PC-9 (cell line): ENCODE measurements around the gene APPL1. TPM values are rescaled to one million over a fixed set of nuclear protein-coding genes. Genes with fewer than 3 reads are reported as not detected.

Experiments used
- BruUV-seq: library from RNA; stranded (reverse); fragments of 400-500 nt; replicated peaks from 2 replicates; lab custom pipeline; 2021; lab: Mats Ljungman, UMichigan
- CTCF ChIA-PET: fragments of 300-600 bp; sonication (Branson Sonifier 250); formaldehyde crosslinking; loops from one replicate; lab custom pipeline; 2022; ENCODE audit warnings: antibody characterized with exemption; lab: Charles Lee
- POLR2A ChIA-PET: fragments of 300-600 bp; sonication (Branson Sonifier 250); formaldehyde crosslinking; loops from one replicate; lab custom pipeline; 2022; ENCODE audit warnings: antibody characterized with exemption; ENCODE audit not compliant: unreplicated experiment; lab: Charles Lee
- DNase-seq, 2 experiments: peaks; one replicate each; pipeline versions ENCODE4 v3.0.0 to v3.0.0-alpha.2; 2015 to 2022; ENCODE audit warnings: mixed read lengths in 1 of 2
- H2AFZ ChIP-seq: fragments of 200-600 bp; sonication (generic); 2 replicates; pipeline ENCODE4 v1.8.1; 2017; ENCODE audit warnings: antibody characterized with exemption
- H3F3A ChIP-seq: fragments of 200-600 bp; sonication (generic); 2 replicates; pipeline ENCODE4 v1.8.1; 2017; ENCODE audit warnings: antibody characterized with exemption, mild to moderate bottlenecking, low read depth; ENCODE audit not compliant: insufficient read depth
- H3K27ac ChIP-seq: fragments of 200-600 bp; sonication (generic); 2 replicates; pipeline ENCODE4 v1.6.1; 2016; ENCODE audit warnings: mixed run types
- H3K27me3 ChIP-seq: fragments of 200-600 bp; sonication (generic); 2 replicates; pipeline ENCODE4 v1.6.1; 2016; ENCODE audit warnings: low read depth, mixed run types; ENCODE audit not compliant: insufficient read depth
- H3K36me3 ChIP-seq: fragments of 200-600 bp; sonication (generic); 2 replicates; pipeline ENCODE4 v1.6.1; 2016; ENCODE audit warnings: low read depth, mixed run types
- H3K4me1 ChIP-seq: fragments of 200-600 bp; sonication (generic); replicated peaks from 2 replicates; pipeline ENCODE4 v1.6.1; 2016; ENCODE audit warnings: mixed run types; ENCODE audit not compliant: insufficient read depth
- H3K4me2 ChIP-seq: fragments of 200-600 bp; sonication (generic); 2 replicates; pipeline ENCODE4 v1.6.1; 2017; ENCODE audit warnings: mixed run types
- H3K4me3 ChIP-seq: fragments of 200-600 bp; sonication (generic); 2 replicates; pipeline ENCODE4 v1.6.1; 2016; ENCODE audit warnings: mixed run types
- H3K79me2 ChIP-seq: fragments of 200-600 bp; sonication (generic); 2 replicates; pipeline ENCODE4 v1.6.1; 2017; ENCODE audit warnings: low read depth, mixed run types
- H3K9me2 ChIP-seq: fragments of 200-600 bp; sonication (generic); 2 replicates; pipeline ENCODE4 v1.8.1; 2017; ENCODE audit warnings: mild to moderate bottlenecking; ENCODE audit not compliant: insufficient read depth
- H3K9me3 ChIP-seq: fragments of 200-600 bp; sonication (generic); 2 replicates; pipeline ENCODE4 v1.8.1; 2016; ENCODE audit warnings: low read depth; ENCODE audit not compliant: insufficient read depth
- H4K20me1 ChIP-seq: fragments of 200-600 bp; sonication (generic); 2 replicates; pipeline ENCODE4 v1.8.1; 2017; ENCODE audit not compliant: insufficient read depth
- EZH2 ChIP-seq: fragments of 200-600 bp; sonication (generic); IDR thresholded peaks from 2 replicates; pipeline ENCODE4 v1.8.0; 2017; ENCODE audit warnings: antibody characterized with exemption, low read depth
- intact Hi-C: fragments of 100-400 bp; cut with micrococcal nuclease; formaldehyde crosslinking; loops from one replicate; pipeline ENCODE4 v1.10.0; 2022; ENCODE audit not compliant: unreplicated experiment
- total RNA-seq: library from RNA; stranded (reverse); gene quantifications from 2 replicates; pipeline ENCODE4 v1.2.3, GENCODE V29; 2021
- TF ChIP-seq, protein P1 (sequence below): fragments of 200-600 bp; sonication (generic); conservative IDR thresholded peaks from 2 replicates; pipeline ENCODE4 v1.6.1; 2017; ENCODE audit warnings: mixed run types, antibody characterized with exemption, mild to moderate bottlenecking, moderate library complexity

APPL1 gene
- total RNA-seq, 1 experiment from 2014 or later: 34.1 TPM

DNA sequence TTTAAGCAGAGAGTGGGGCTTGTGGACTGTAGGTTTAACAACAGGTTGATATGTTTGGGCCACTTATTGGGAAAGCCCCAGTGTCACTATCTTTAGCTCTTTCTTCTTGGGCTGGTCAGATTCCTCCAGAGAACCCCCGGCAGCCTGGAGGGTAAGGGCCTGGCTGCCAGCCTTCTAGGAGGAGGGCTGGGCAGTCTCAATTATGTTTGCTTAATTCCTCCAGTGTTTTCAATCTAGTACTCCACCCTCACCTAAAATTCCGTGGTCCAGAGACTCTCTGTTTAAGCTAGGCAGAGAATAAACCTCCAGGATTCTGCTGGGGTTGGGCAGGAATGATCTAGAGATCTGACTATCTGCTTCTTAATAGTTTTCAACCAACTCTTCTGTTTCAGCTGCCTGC is 59.7 kb downstream of the APPL1 start:
- Histone ChIP-seq H3K4me1 (no peaks in the 10 kb centered on the region), H3K79me2 (no peaks in the 10 kb centered on the region), H3K27ac (no peak overlapping the region), H3K4me3 (no peak overlapping the region), H2AFZ (no peak overlapping the region), H3K4me2 (no peak overlapping the region), H3K27me3 (no peaks in the 10 kb centered on the region), H4K20me1 (no peaks in the 10 kb centered on the region), H3K36me3 (no peaks in the 10 kb centered on the region), H3K9me2 (no peaks in the 10 kb centered on the region), H3K9me3 (no peaks in the 10 kb centered on the region), H3F3A (no peaks in the 10 kb centered on the region)
- POLR2A ChIA-PET: no interaction called here
- TF ChIP-seq, protein P1, sequence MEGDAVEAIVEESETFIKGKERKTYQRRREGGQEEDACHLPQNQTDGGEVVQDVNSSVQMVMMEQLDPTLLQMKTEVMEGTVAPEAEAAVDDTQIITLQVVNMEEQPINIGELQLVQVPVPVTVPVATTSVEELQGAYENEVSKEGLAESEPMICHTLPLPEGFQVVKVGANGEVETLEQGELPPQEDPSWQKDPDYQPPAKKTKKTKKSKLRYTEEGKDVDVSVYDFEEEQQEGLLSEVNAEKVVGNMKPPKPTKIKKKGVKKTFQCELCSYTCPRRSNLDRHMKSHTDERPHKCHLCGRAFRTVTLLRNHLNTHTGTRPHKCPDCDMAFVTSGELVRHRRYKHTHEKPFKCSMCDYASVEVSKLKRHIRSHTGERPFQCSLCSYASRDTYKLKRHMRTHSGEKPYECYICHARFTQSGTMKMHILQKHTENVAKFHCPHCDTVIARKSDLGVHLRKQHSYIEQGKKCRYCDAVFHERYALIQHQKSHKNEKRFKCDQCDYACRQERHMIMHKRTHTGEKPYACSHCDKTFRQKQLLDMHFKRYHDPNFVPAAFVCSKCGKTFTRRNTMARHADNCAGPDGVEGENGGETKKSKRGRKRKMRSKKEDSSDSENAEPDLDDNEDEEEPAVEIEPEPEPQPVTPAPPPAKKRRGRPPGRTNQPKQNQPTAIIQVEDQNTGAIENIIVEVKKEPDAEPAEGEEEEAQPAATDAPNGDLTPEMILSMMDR: no peak
- TF ChIP-seq EZH2: no peak
- CTCF ChIA-PET: no interaction called here
- BruUV-seq: no TSS peak
- intact Hi-C loops: no loop called here
- no peak for DNase-seq

DNA sequence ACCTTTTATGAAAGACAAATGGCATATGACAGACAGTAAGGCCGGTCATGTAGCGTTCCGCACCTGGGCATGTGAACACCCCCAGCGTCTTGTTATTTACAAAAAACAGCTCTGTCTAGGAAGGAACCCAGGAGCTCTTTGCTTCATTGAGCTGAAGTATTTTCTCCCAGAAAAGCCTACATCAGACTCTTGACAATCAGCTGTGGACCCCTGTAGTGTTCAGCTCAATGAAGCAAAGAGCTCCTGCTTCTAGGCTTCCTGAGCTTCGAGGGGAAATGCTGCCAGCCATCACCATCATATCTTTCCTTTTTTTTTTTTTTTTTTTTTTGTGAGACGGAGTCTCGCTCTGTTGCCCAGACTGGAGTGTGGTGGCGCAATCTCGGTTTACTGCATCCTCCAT is 60.9 kb downstream of the APPL1 start:
- no peak for DNase-seq
- intact Hi-C loops: no loop called here

DNA sequence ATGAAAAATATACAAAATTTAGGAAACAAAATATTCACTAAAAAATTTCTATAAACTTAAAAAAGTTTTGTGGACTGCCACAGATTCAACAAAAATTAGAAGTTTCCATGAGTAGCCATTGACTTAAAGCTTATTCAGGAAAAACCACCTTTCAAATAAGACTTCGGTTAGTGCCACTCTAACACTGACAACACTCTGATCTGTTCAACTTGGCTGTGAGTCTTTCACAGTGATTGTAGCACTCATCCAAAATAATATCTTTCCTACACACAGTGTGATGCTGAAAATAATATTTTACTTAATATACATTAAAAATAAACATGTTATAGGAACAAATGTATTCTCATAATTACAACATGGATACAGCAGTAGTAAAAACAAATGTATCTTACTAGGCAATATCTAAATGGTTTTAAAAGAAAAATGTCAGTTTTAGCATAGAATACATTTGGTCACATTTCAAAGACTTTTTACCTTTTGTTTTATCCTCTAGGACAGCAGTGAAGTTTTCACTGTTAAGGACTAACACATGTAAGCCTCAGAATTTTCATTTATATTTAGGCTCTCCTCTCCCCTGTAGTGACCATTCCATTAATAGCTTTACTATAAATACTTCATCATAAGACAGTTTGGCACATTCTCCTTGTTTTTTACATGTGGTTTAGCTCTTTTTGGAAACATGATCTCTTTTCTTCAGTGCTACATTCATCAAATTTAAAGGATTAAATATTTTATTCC is 64.8 kb downstream of the APPL1 start, which contains the start of gene ASB14:
Gene ASB14, minus strand, starts transcription at position 527 of the 738 bp plus-strand sequence. CDS start 652 bp downstream, outside the sequence.
- Histone ChIP-seq H2AFZ (no peak within 1 kb of the TSS), H3K9me3 (no peaks in the 10 kb centered on the region), H3K4me3 (no peak within 1 kb of the TSS), H4K20me1 (no peaks in the 10 kb centered on the region), H3K27me3 (no peaks in the 10 kb centered on the region), H3K36me3 (no peaks in the 10 kb centered on the region), H3K9me2 (no peaks in the 10 kb centered on the region), H3K27ac (no peak within 1 kb of the TSS), H3K79me2 (no peaks in the 10 kb centered on the region), H3K4me2 (no peak within 1 kb of the TSS), H3K4me1 (no peaks in the 10 kb centered on the region), H3F3A (peaks cover 2% of the 10 kb centered on the region; the same call in 1 of the 2 replicates)
- intact Hi-C loops: no loop called here
- no peak for DNase-seq
- no TSS peak for BruUV-seq
- POLR2A ChIA-PET: no interaction called here
- CTCF ChIA-PET: no interaction called here
- TF ChIP-seq, protein P1: no peak
- TF ChIP-seq EZH2: no peak

More for the DNA sequence above, 60.9 kb downstream of the APPL1 start:
- TF ChIP-seq, protein P1: no peak
- no peak for TF ChIP-seq EZH2
- Histone ChIP-seq H3K4me2 (no peak overlapping the region), H3K36me3 (no peaks in the 10 kb centered on the region), H3K79me2 (no peaks in the 10 kb centered on the region), H3K4me3 (no peak overlapping the region), H3K27me3 (no peaks in the 10 kb centered on the region), H3K9me2 (no peaks in the 10 kb centered on the region), H3K9me3 (no peaks in the 10 kb centered on the region), H2AFZ (no peak overlapping the region), H3F3A (no peaks in the 10 kb centered on the region), H3K4me1 (no peaks in the 10 kb centered on the region), H3K27ac (no peak overlapping the region), H4K20me1 (no peaks in the 10 kb centered on the region)
- ChIA-PET CTCF (interaction anchor here (0.7 kb wide), 1 partner anchor 619 kb away, joined by 5 read pairs; no protein-coding TSS in a partner anchor), POLR2A (interaction anchor here (0.5 kb wide), 1 partner anchor 8 kb away, joined by 12 read pairs; no protein-coding TSS in a partner anchor)
- no TSS peak for BruUV-seq
